Smooth muscle cell of trachea (primary cell): Measurements from ENCODE around the gene CES3. TPM values are rescaled to one million over a fixed set of nuclear protein-coding genes. Genes with fewer than 3 reads are reported as not detected.

ENCODE experiments used
- total RNA-seq: library from RNA; depleted of rRNA; stranded (reverse); fragments of >200 nt; gene quantifications from 2 replicates; pipeline ENCODE4 v1.2.1, GENCODE V29; 2014

The CES3 gene, protein sequence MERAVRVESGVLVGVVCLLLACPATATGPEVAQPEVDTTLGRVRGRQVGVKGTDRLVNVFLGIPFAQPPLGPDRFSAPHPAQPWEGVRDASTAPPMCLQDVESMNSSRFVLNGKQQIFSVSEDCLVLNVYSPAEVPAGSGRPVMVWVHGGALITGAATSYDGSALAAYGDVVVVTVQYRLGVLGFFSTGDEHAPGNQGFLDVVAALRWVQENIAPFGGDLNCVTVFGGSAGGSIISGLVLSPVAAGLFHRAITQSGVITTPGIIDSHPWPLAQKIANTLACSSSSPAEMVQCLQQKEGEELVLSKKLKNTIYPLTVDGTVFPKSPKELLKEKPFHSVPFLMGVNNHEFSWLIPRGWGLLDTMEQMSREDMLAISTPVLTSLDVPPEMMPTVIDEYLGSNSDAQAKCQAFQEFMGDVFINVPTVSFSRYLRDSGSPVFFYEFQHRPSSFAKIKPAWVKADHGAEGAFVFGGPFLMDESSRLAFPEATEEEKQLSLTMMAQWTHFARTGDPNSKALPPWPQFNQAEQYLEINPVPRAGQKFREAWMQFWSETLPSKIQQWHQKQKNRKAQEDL
- 0.66 and 1.9 TPM in 2 replicates for total RNA-seq

DNA sequence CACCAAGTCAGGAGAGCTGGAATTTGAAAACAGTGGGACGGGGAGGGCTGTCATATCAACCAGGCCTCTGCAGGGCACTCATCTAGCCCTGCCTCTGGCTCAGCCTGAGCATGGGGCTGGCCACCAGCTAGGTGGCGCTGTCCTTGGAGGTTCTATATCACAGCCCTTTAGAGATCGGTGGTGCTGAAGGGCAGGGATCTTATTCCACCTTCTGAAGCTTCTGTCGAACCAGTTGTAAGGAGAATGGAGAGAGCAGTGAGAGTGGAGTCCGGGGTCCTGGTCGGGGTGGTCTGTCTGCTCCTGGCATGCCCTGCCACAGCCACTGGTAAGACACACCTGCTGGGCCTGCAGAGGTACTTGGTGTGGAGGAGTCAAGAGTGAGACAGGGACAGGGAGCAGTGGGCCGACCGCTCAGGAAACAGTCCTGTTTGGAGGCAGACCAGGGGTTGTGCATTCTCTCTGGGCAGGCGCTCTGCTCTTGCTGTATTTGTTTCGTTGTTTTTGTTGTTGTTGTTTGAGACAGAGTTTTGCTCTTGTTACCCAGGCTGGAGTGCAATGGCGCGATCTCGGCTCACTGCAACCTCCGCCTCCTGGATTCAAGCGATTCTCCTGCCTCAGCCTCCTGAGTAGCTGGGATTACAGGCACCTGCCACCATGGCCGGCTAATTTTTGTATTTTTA, at the start of gene CES3:
CES3 (plus strand) TSS at position 202 of the 680 bp plus-strand sequence; CDS start at position 244, 42 bp downstream.

DNA sequence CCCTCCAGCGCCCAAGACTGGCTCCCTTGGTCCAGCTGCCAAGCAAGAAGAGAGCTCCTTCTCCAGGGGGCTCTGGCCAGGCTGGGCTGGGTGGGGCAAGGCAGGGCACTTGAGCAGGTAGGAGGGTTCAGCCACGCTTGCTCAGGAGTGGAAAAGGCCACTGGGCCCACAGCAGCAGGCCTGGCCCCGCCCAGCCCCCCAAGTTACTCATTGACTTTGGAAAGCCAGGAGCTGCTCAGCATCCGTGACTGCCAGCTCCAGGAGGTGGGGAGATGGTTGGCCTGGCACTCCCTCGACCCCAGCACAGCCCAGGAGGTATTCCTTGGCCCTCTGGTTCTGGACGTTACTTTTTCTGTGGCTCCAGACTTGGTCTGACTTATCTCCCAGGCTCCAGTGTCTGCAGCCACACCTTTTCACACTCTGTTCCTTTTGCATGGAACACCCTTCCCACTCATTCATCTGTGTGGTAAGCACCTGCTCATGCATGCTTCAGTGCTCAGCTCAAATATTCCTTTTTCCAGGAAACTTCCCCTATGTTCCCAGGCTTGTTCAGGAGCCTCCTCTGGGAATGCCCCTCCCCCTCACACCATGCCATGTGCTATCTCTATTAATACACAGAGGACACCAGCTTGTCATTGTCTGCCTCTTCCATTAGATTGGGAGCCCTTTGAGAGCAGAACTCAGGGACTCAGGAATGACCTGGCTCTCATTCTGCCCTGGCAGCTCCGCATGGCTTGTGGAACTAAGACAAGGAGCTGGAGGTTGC, 42.1 kb upstream of the CES3 start, which contains the start of gene CDH16:
CDH16 (minus strand) TSS at position 83 of the 766 bp plus-strand sequence. CDS start 820 bp downstream, outside the sequence.

DNA sequence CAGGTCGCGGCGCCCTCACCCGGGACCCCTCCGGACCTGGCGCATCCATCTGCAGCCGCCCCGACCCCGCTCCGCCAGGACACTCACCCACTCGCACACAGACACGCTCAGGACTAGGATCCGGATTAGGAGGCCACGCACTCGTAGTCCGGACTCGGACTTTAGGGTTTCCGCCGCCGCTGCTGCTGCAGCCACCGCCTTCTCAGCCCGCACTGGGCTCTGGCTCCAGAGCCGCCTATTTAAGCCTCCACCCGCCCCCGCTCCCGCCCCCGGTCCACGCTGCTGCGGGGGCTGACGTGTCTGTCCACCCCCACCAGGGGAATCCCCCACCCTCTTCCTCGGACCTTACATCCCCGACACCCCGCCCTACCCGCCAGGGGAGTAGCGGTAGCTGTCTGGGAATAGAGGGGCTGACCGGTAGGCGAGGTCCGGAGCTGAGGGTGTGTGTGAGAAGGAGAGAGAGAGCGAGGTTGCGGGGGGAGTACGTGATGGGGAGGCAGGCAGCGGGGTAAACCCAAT, 35.7 kb upstream of the CES3 start, which contains the start of gene RRAD:
RRAD (minus strand) TSS at position 214 of the 519 bp plus-strand sequence. CDS start 356 bp downstream, outside the sequence.

DNA sequence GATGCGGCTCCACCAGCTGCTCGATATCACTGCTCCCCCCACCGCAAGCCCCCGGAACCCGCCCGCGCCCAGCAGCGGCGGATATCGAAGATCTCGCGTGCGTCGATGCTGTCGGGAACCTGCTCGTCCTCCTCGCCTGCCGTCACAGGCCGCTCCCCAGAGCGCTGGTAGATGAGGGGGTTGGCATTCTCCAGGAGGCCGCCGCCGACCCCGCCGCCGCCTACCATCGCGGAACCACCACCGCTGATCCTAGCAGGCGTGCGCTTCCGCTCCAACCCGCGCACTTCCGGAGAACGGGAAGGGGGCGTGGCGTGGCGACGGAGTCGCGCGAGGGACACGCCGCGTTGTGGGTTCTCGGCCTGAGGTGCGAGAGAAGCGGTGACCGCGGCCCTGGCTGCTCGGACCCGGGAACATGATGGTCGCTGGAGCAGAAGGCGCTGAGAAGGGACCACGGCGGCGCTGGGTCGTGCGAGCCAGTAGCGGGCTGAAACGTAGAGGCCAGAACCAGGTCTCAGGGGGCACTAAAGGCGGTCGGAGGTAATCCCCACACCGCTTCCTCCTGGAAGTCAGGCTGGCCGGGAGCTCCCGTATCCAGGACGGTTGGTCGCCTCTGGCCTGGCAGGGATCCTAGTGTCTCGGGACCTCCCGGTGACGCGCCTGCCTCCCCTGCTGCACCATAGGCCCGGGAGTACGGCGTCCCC, 26.8 kb upstream of the CES3 start, which contains the start of gene CIAO2B:
CIAO2B (minus strand) TSS at position 265 of the 701 bp plus-strand sequence; CDS start at position 227, 38 bp downstream.

DNA sequence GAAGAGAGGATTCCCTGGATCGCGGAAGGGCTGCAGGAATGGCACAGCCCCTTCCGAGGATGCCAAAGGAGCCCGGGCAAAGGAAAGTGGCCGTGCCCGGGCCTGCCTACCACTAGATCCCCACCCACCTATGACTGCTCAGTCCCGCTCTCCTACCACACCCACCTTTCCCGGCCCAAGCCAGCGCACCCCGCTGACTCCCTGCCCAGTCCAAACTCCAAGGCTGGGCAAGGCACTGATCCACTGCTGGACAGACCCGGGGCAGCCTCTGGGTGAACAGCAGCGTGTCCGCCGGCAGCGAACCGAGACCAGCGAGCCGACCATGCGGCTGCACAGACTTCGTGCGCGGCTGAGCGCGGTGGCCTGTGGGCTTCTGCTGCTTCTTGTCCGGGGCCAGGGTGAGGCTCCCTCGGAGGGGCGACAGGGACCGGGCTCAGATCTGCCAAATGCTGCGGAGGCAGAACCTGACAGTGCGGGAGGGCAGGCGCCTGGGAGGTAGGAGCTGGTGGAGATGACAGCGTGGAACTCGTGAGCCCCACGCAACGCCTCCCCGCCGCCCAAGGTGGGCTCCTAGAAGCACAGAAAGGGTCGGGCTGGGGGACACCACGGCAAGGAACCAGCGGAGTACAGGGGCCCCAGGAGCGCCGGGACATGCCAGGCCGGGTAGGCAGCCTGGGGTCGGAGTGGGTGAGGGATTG, 25.6 kb upstream of the CES3 start, which contains the start of gene CES2:
CES2 (plus strand) TSS at position 203 of the 698 bp plus-strand sequence; CDS start at position 323, 120 bp downstream.

DNA sequence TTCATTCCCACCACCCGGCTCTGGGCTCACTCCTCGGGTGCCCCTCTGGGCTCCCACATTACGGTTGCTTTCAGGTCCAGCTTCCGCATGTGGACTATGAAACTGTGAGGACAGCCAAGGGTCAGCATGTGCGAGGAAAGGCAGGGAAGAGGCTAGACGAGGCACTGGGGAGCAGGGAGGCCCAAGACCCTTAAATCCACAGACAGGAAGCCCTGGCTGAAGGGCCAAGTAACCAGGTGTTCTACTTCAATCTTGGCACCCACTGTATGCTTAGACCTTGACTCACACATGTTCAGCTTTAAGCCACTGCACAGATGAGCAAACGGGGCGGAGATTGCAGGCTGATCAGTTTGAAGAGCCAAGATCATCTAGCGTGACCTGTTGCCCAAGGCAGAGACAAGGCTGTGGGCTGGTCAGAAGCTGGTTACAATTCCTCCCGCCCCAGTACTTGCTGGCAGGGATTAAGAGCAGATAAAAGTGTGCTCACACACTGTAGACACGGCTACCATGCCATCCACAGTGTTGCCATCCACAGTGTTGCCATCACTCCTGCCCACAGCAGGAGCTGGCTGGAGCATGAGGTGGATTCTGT, 27.2 kb downstream of the CES3 start, which contains the start of gene CES4A:
CES4A (plus strand) TSS at position 393 of the 592 bp plus-strand sequence; CDS start at position 577, 184 bp downstream.

Other genes starting within 250 kb of the CES3 start
- 179 and 194 TPM in 2 replicates for gene DYNC1LI2, start 209.7 kb upstream of the CES3 start, total RNA-seq
- gene TERB1, start 159.7 kb upstream of the CES3 start, total RNA-seq, result not detected in 2 replicates
- gene NAE1, start 130.3 kb upstream of the CES3 start, total RNA-seq, result 53.1 and 78.5 TPM in 2 replicates
- not detected in 2 replicates for gene CA7, start 116.9 kb upstream of the CES3 start, total RNA-seq
- 6.1 and 14.5 TPM in 2 replicates for gene PDP2, start 80.8 kb upstream of the CES3 start, total RNA-seq
- under 0.01 and 0.17 TPM in 2 replicates for gene CDH16, start 42.4 kb upstream of the CES3 start, total RNA-seq
- 1.7 and 26.5 TPM in 2 replicates for gene RRAD, start 35.7 kb upstream of the CES3 start, total RNA-seq
- gene CIAO2B, start 26.9 kb upstream of the CES3 start, total RNA-seq, result 127 and 153 TPM in 2 replicates
- 26.3 and 56.6 TPM in 2 replicates for gene CES2, start 25.8 kb upstream of the CES3 start, total RNA-seq
- 1.6 and 6.5 TPM in 2 replicates for gene CES4A, start 27.3 kb downstream of the CES3 start, total RNA-seq
- gene CBFB, start 67.9 kb downstream of the CES3 start, total RNA-seq, result 53.4 and 89.9 TPM in 2 replicates
- gene PHAF1, start 148.7 kb downstream of the CES3 start, total RNA-seq, result 16.0 and 19.4 TPM in 2 replicates
- 55.6 and 102 TPM in 2 replicates for gene B3GNT9, start 189.7 kb downstream of the CES3 start, total RNA-seq
- 25.3 and 35.1 TPM in 2 replicates for gene TRADD, start 198.6 kb downstream of the CES3 start, total RNA-seq
- gene FBXL8, start 198.7 kb downstream of the CES3 start, total RNA-seq, result 21.7 and 26.3 TPM in 2 replicates
- gene HSF4, start 203.5 kb downstream of the CES3 start, total RNA-seq, result 12.9 and 50.4 TPM in 2 replicates
- gene NOL3, start 209.3 kb downstream of the CES3 start, total RNA-seq, result 12.8 and 18.5 TPM in 2 replicates
- 20.8 and 24.9 TPM in 2 replicates for gene MATCAP1, start 222.7 kb downstream of the CES3 start, total RNA-seq
- 0.17 TPM in 1 of 2 replicates, not detected in the other for gene EXOC3L1, start 228.9 kb downstream of the CES3 start, total RNA-seq
- gene E2F4, start 230.9 kb downstream of the CES3 start, total RNA-seq, result 51.5 and 63.2 TPM in 2 replicates
- gene ELMO3, start 237.9 kb downstream of the CES3 start, total RNA-seq, result 0.29 and 0.66 TPM in 2 replicates